Measurements from ENCODE around the gene SYNC.
"Not testable (repeated sequence)": the region's sequence is repeated elsewhere in the genome, so short reads cannot be mapped to it uniquely, and the experiment has no call there.

SYNC gene

GRCh38 chr1:32724678-32725614 is 22.4 kb upstream of the SYNC start:
- peak; percentile 93 for DNase-seq

GRCh38 chr1:32719681-32720275 is 17.2 kb upstream of the SYNC start:
- DNase-seq: no peak

GRCh38 chr1:32718527-32718926 is 16.0 kb upstream of the SYNC start:
- DNase-seq: no peak

- no peak for DNase-seq
These were observed 15.5 kb upstream of the SYNC start for GRCh38 chr1:32718036-32718435.

GRCh38 chr1:32717503-32717902 is 14.9 kb upstream of the SYNC start:
- no peak for DNase-seq

- peak; percentile 40 for DNase-seq
These were observed 14.0 kb upstream of the SYNC start for GRCh38 chr1:32716312-32717148.

GRCh38 chr1:32715901-32716311 is 13.3 kb upstream of the SYNC start:
- DNase-seq: no peak

- DNase-seq: no peak
These were observed 11.7 kb upstream of the SYNC start for GRCh38 chr1:32714277-32714676.

GRCh38 chr1:32713081-32713480 is 10.5 kb upstream of the SYNC start:
- DNase-seq: no peak

- DNase-seq: not testable (repeated sequence)
These were observed 8.7 kb upstream of the SYNC start for GRCh38 chr1:32711221-32711620.

- DNase-seq: no peak
These were observed 6.9 kb upstream of the SYNC start for GRCh38 chr1:32709476-32709875.

GRCh38 chr1:32709075-32709474 is 6.5 kb upstream of the SYNC start:
- no peak for DNase-seq

- no peak for DNase-seq
These were observed 3.9 kb upstream of the SYNC start for GRCh38 chr1:32706491-32706890.

GRCh38 chr1:32705516-32705915 is 2.9 kb upstream of the SYNC start:
- DNase-seq: no peak

- peak; percentile 100 for DNase-seq
These were observed 1.1 kb upstream of the SYNC start for GRCh38 chr1:32703479-32704291.

- DNase-seq: peak; percentile 63
These were observed 495 bp downstream of the SYNC start for GRCh38 chr1:32701951-32702598.

GRCh38 chr1:32701421-32701911 is 1.1 kb downstream of the SYNC start:
- DNase-seq: no peak

- DNase-seq: not testable (repeated sequence)
These were observed 5.6 kb downstream of the SYNC start for GRCh38 chr1:32696996-32697395.

- no peak for DNase-seq
These were observed 6.5 kb downstream of the SYNC start for GRCh38 chr1:32696041-32696440.

GRCh38 chr1:32695098-32695904 is 7.3 kb downstream of the SYNC start:
- DNase-seq: peak; percentile 61
